Activated naive CD8-positive, alpha-beta T cell (primary cell): Measurements from ENCODE around the gene TECPR1.
"Not testable (repeated sequence)": the region's sequence is repeated elsewhere in the genome, so short reads cannot be mapped to it uniquely, and the experiment has no call there.

Experiments
- H3K27ac Mint-ChIP-seq: one replicate; pipeline ENCODE4 v1.8.0; 2021; ENCODE audit warnings: mixed read lengths
- H3K27me3 Mint-ChIP-seq: one replicate; pipeline ENCODE4 v1.8.0; 2021; ENCODE audit warnings: mixed read lengths
- H3K36me3 Mint-ChIP-seq: one replicate; pipeline ENCODE4 v1.8.0; 2021; ENCODE audit warnings: mixed read lengths
- H3K4me1 Mint-ChIP-seq: one replicate; pipeline ENCODE4 v1.8.0; 2021; ENCODE audit warnings: low read depth, mixed read lengths
- H3K4me3 Mint-ChIP-seq: one replicate; pipeline ENCODE4 v1.8.0; 2021; ENCODE audit warnings: mild to moderate bottlenecking, mixed read lengths
- H3K9me3 Mint-ChIP-seq: one replicate; pipeline ENCODE4 v1.8.0; 2021; ENCODE audit warnings: low read depth, mixed read lengths

TECPR1 gene

DNA sequence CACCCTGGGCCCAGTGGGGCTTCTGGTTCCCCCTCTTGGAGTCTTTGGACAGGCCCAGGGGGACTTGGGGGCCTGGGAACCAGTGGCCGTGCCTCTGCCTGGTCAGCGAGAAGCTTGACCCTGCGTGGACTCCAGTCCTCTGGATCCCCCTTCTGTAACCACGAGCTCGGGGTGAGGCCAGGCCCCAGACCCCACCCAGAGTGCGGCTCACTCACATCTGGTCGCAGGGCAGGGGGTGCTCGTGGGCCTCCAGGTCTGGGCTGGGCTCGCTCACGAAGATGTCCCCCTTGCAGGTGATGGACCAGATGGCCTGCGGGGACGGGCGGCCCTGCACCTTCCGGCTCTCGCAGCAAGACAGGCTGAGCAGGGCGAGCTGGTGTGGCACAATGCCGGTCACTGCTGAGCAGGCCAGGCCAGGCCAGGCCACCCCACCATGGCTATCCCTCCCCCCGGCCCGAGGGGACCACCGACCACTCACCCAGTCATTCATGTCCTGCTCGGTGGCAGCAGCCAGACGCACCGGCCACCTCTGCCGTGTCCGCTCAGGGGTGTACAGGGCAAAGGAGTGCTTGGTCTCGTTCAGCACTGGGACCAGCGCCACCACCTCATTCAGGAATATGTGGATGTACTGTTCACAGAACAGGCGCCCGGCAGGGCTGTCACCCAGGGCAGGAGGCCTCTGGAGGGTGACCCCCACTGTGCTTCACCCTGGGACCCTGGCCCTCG lies 21.1 kb downstream of the TECPR1 start:
- Mint-ChIP-seq H3K36me3 (no peaks in the 10 kb centered on the region), H3K27ac (no peak overlapping the region), H3K4me3 (no peak overlapping the region), H3K9me3 (no peaks in the 10 kb centered on the region), H3K27me3 (no peaks in the 10 kb centered on the region), H3K4me1 (no peaks in the 10 kb centered on the region)

DNA sequence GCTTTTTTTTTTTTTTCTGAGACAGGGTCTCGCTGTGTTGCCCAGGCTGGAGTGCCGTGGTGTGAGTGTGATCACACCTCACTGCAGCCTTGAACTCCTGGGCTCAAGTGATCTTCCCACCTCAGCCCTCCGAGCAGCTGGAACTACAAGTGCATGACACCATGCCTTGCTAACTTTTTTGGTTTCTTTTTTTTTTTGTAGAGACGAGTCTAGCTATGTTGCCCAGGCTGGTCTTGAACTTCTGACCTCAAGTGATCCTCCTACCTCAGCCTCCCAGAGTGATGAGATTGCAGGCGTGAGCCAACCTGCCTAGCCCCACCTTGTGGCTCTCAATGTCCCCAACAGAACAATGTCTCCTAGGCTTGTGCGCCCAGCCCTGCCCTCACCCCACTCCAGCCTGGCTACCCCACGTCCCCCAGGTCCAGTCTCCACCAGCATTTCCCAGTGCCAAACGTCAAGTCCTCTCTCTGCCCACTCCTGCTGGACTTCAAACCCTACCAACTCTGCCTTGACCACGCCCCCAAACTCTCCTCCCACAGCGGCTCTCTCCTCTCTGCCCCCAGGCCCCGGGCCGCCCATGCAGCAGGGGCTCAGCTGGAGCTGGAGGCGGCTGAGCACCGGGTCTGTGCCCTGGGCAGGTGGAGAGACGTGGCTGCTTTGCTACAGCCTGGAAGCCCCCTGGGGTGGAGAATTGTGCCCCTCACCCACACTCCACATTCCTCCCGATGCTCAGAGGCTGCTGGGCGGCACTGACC lies 21.9 kb downstream of the TECPR1 start:
- Mint-ChIP-seq H3K27me3 (no peaks in the 10 kb centered on the region), H3K27ac (no peak overlapping the region), H3K4me3 (no peak overlapping the region), H3K9me3 (no peaks in the 10 kb centered on the region), H3K4me1 (no peaks in the 10 kb centered on the region), H3K36me3 (no peaks in the 10 kb centered on the region)

GRCh38 chr7:98229441-98229840 lies 22.6 kb downstream of the TECPR1 start:
- H3K4me1 Mint-ChIP-seq = no peaks in the 10 kb centered on the region
- no peaks in the 10 kb centered on the region for H3K36me3 Mint-ChIP-seq
- H3K4me3 Mint-ChIP-seq = no peak overlapping the region
- H3K9me3 Mint-ChIP-seq = no peaks in the 10 kb centered on the region
- no peak overlapping the region for H3K27ac Mint-ChIP-seq
- no peaks in the 10 kb centered on the region for H3K27me3 Mint-ChIP-seq

- no peak overlapping the region for H3K27ac Mint-ChIP-seq
- H3K27me3 Mint-ChIP-seq = no peaks in the 10 kb centered on the region
- no peaks in the 10 kb centered on the region for H3K9me3 Mint-ChIP-seq
- H3K4me3 Mint-ChIP-seq = no peak overlapping the region
- H3K36me3 Mint-ChIP-seq = no peaks in the 10 kb centered on the region
- H3K4me1 Mint-ChIP-seq = no peaks in the 10 kb centered on the region
These were observed 23.2 kb downstream of the TECPR1 start for GRCh38 chr7:98228801-98229200.

DNA sequence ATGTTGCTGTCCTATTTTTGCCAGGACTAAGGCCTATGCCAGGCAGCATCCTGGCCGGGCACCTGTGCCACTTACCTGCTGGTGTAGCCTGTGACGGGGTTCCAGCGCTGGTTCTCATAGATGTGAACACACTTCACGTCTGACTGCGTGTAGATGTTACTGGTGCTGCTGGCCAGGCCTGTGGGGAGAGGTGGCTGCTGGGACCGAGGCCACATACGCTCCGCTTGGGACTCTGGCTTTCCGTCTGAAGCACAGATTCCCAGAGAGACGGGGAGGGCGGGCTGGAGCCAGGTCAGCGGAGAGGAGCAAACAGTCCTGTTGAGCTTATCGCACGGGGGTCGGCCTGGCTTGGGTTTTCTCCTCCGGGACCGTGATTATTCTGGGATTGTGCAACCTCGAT lies 24.1 kb downstream of the TECPR1 start:
- H3K27ac Mint-ChIP-seq = peak overlapping the region; percentile 6
- no peaks in the 10 kb centered on the region for H3K9me3 Mint-ChIP-seq
- no peak overlapping the region for H3K4me3 Mint-ChIP-seq
- no peaks in the 10 kb centered on the region for H3K36me3 Mint-ChIP-seq
- H3K27me3 Mint-ChIP-seq = no peaks in the 10 kb centered on the region
- H3K4me1 Mint-ChIP-seq = no peaks in the 10 kb centered on the region

DNA sequence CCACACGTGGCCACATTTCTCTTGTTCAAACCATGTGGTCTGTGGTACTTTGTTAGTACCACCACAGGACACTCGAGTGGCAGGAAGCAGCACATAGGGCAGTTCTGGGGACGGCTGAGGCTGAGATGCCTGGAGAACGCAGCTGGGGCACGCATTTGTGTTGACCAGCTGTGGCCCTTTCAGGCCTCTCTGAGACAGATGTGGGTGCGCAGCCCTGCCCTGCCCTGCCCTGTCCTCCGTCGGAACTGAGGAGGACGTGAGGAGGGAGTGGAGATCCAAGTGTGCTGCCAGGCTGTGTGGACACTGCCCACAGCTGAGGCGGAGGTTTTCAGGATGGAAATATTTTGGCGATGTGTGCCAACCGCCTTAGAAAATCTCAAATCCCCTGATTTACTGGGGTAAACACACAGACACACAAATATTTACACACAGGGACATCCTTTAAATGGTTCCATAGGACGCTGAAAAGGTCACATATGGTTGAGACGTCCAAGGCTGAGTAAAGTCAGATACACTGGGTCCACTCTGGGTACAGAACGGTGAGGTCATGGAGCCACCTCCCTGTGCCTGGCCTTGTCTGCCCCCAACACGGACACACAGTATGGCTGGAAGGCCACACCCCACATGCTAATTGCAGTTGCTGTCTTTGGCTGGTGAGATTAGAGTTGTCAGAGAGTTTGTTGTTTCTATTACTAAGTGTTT lies 26.0 kb downstream of the TECPR1 start:
- Mint-ChIP-seq H3K36me3 (no peaks in the 10 kb centered on the region), H3K27ac (no peak overlapping the region)

DNA sequence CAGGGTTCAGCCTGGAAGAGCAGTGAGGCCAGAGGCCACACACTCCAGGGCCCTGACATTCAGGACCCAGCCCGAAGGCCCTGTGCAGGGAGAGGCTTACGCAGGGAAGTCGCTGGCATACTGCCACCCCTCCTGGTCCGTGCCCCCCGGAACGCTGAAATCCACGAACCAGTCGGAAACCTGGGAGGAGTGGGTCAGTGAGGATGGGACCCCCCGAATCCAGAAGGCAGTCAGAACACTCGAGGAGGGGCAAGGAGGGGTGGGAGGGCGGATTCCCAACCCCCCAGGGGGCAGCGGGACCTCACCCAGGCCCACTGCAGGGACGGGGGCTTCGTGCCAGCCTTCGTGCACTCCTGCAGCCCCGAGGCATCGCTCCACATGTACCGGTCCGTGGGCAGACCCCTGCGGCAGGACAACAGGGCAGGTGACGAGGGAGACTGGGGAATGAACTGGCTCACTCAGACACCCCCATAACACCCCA lies 27.3 kb downstream of the TECPR1 start:
- Mint-ChIP-seq H3K27me3 (no peaks in the 10 kb centered on the region), H3K36me3 (no peaks in the 10 kb centered on the region), H3K27ac (no peak overlapping the region), H3K4me3 (no peak overlapping the region), H3K4me1 (no peaks in the 10 kb centered on the region), H3K9me3 (no peaks in the 10 kb centered on the region)

More for the DNA sequence above, 26.0 kb downstream of the TECPR1 start:
- no peaks in the 10 kb centered on the region for H3K4me1 Mint-ChIP-seq
- H3K9me3 Mint-ChIP-seq = no peaks in the 10 kb centered on the region
- no peaks in the 10 kb centered on the region for H3K27me3 Mint-ChIP-seq
- H3K4me3 Mint-ChIP-seq = no peak overlapping the region

DNA sequence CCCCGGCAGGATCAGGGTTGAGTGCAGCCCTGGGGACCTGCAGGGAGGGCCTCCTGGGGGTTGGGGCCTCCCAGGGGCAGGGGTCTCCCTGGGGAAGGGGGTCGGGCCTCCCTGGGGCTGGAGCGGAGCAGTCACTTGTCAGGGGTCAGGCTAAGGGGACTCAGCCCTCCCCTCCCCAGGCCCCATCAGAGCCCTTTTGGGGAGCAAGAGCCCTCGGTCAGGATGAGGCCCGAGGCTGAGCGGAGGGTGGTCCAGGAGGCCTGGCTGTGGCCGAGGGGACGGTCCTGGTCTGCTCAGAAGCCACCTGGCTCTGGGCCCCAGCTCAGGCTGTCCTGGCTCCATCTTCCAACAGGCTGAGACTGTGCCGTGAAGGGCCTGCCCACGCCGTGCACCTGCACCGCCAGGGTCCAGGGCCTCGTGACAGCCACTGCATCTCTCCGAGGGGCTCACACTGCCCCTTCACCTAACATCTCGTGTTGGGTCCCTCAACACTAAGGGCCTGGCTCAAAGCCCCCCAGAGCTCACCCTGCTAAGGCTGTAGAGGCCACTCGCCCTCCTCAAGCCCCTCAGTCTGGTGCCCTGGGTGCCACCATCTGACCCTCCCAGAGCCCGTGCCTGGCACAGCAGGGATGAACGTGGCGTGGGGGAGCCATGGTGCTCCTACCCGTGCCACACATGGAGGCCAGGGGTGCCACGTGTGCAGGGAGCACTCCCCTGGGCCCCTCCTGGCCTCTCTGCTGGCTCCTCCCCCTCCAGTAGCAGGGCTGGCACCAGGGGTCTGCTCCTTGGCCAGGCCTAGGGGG lies 27.9 kb downstream of the TECPR1 start:
- H3K9me3 Mint-ChIP-seq = no peaks in the 10 kb centered on the region
- H3K27ac Mint-ChIP-seq = no peak overlapping the region
- no peaks in the 10 kb centered on the region for H3K27me3 Mint-ChIP-seq
- no peak overlapping the region for H3K4me3 Mint-ChIP-seq
- H3K4me1 Mint-ChIP-seq = peaks cover 4% of the 10 kb centered on the region
- H3K36me3 Mint-ChIP-seq = no peaks in the 10 kb centered on the region

DNA sequence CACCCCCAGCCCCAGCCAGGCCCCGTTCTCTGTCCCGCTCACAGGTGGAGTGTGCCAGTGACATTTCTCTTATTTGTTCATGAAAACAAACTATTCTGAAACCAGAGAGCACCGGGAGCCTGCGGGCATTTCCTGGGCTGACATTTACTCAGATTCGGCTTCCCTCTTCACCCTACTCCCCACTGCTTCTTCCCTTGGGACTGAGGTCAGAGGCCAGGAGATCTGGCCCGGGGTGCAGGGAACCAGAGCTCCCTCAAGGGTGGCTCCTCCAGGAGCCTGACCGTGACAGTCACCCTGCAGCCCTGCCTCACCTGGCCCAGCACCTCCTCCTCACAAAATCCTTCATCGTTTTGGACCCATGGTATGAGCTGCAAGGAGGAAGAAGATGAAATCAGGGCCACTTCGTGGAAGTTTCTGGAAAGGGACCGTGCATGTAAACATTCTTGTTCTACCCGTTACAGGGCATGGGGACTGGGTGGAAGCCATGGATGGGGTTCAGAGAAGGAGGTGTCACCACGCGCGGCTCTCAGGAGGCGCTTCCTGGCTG lies 28.6 kb downstream of the TECPR1 start:
- H3K9me3 Mint-ChIP-seq = no peaks in the 10 kb centered on the region
- H3K27ac Mint-ChIP-seq = no peak overlapping the region
- H3K27me3 Mint-ChIP-seq = no peaks in the 10 kb centered on the region
- no peaks in the 10 kb centered on the region for H3K36me3 Mint-ChIP-seq
- H3K4me1 Mint-ChIP-seq = peaks cover 11% of the 10 kb centered on the region
- no peak overlapping the region for H3K4me3 Mint-ChIP-seq

DNA sequence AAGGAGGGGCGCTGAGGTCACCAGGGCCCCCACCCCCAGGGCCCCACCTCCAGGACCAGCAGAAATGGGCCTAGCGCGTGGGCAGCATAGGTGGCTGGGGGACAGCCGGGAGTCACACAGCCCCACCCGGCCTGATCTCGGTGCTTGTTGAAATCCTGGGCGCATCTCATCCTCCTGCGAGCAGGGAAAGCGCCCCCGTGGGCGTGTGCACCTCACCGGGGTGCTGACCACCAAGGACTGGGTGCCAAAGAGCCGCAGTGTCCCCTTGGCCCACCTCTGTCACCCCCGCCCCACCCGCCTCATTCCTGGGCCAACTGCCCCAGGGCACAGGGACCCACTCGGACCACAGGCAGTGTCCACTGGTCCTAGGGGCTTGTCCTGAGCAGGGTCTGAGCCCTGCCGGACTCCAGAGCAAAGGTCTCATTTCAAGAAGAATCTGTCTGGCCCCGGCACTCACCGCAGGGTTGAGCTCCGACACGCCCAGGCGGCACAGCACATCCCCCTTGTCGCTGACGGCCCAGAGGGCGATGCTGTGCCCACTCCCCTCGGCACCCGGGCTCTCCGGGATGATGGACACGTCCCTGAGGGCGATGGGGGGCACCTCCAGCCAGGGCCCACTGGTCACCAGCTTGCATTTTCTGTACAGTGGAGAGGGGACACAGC lies 29.4 kb downstream of the TECPR1 start:
- Mint-ChIP-seq H3K4me3 (no peak overlapping the region), H3K36me3 (no peaks in the 10 kb centered on the region), H3K27me3 (no peaks in the 10 kb centered on the region), H3K27ac (no peak overlapping the region), H3K4me1 (peaks cover 15% of the 10 kb centered on the region), H3K9me3 (no peaks in the 10 kb centered on the region)

- no peaks in the 10 kb centered on the region for H3K9me3 Mint-ChIP-seq
- H3K4me1 Mint-ChIP-seq = peaks cover 15% of the 10 kb centered on the region
- H3K27ac Mint-ChIP-seq = no peak overlapping the region
- no peak overlapping the region for H3K4me3 Mint-ChIP-seq
- H3K27me3 Mint-ChIP-seq = no peaks in the 10 kb centered on the region
- H3K36me3 Mint-ChIP-seq = no peaks in the 10 kb centered on the region
These were observed 30.2 kb downstream of the TECPR1 start for GRCh38 chr7:98221611-98222532.

GRCh38 chr7:98219382-98219781 lies 32.6 kb downstream of the TECPR1 start:
- not testable (repeated sequence) for H3K9me3 Mint-ChIP-seq, H3K4me3 Mint-ChIP-seq, H3K27me3 Mint-ChIP-seq, H3K36me3 Mint-ChIP-seq
- Mint-ChIP-seq H3K27ac (peak overlapping the region; percentile 22), H3K4me1 (peaks cover 15% of the 10 kb centered on the region)
